GM21619 (cell line): Measurements from ENCODE around the gene ARSG.
"Not testable (repeated sequence)": the region's sequence is repeated elsewhere in the genome, so short reads cannot be mapped to it uniquely, and the experiment has no call there.

Experiments used
- ATAC-seq: cut with Tn5 transposase; IDR thresholded peaks from one replicate; pipeline ENCODE4 v1.9.1; 2021; ENCODE audit not compliant: unreplicated experiment

The ARSG gene

DNA sequence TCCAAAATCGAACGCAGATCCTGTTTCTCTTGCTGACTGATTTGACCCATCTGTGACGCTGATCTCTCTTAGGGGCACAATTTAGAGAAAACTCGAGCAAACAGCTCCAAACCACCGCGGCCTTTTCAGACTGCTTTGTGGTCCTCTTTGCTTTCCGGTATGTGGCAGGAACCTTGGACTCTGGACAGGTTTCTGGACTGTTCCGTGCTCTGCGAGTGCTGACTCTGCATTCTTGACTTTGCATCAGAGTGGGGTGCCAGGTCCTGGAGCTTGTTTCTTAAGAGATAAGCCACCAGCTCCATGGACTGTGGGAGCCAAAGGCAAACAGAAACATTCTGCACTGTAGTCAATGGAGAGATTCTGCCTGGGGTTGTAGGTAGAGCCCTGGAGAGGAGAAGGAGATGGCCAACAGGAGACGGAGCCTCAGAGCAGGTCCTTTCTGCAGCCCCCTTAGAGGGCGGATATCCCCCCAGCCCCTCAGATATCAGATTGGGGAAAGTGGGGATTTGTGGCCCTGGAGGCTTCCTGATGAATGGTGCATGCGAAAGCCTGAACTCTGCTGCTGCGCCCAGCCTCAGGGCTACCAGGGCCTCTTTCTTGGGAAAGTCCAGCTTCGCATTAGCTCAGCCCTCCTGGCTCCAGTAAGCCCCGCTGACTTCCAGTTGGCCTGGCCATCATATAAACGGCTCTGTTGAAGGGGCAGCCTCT lies 100.4 kb downstream of the ARSG start:
- ATAC-seq = no peak

GRCh38 chr17:68394608-68395331 lies 103.5 kb downstream of the ARSG start:
- ATAC-seq = no peak

DNA sequence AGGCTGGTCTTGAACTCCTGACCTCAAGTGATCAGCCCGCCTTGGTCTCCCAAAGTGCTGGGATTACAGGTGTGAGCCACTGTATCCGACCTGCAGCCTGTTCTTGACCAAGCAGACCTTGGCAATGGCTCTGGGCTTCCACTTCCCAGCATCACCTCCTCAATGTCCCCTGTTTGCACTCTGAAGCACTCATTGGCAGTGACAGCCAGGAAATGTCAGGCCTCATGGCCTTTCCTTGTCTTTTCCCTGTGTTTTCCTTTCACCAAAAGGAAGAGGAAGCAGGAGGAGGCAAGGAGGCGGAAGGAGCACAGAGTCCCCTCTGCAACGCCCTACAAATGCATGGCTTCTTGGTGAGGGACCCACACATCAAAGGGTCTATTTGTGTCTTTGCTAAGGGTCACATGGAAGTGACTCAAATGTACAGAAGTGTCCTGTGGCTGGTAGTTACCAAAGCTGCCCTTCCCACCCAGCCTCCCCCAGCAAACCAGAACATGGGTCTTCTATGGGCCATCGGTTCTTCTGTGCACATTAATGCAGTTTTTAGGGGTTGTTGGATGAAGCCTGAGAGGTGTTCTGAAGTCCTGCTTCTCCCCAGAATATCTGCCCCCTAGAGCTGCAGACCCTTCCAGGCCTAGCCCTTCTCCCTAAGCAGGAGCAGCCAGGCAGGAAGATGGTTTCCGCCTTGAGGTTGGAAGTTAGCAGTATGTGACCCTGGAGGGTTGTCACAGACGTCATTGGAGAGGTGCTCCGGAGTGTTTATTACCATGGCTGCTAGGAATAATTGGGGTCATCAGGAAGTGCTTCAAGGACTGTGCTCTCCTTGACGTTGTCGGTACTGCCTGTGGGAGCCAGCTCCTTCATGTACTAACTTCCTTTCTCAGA lies 105.2 kb downstream of the ARSG start:
- no peak for ATAC-seq

- ATAC-seq = no peak
Observed at GRCh38 chr17:68397108-68397536, 105.8 kb downstream of the ARSG start.

DNA sequence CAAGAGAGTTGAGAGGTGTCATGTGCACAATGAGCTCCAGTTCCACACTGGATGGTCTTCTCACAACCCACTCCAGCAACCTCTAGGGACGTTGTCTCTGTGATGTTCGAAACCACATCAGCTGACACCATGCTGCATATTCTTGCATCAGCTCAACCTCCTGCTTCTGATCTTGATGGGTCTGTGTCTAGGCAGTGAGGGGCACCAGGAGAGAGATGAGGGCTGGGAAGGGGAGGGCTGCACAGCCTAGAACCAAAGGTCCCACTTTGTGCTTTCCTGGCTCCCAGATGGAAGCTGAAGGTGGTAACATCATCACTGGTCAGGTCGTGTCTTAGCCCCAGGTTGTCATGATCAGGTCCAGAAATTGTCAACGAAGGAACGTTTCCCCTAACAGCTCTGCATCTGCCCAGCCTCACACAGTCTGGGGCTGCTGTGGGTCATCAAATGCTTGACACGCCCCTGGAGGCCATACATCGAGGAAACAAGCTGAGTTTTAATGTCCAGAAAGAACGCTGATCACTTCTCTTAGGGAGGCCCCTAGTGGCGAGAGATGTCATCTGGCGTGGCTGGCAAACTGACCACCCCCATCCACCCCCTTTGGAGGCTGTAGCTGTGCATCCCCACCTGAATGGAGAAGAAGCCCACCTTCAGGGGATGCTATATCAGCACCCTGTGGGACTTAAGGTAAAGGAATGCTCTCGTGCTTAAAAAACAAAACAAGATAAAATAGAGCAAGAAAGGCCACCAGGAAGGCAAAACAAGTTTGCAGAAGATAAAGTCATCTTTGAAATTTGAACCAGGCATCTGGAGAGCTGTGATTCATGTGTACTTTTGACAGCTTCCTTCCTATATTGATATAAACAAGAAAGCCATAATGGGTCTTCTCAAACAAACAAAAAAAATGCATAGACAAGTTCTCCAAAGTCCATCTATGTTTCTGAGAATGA lies 107.7 kb downstream of the ARSG start:
- ATAC-seq = peak; percentile 82

DNA sequence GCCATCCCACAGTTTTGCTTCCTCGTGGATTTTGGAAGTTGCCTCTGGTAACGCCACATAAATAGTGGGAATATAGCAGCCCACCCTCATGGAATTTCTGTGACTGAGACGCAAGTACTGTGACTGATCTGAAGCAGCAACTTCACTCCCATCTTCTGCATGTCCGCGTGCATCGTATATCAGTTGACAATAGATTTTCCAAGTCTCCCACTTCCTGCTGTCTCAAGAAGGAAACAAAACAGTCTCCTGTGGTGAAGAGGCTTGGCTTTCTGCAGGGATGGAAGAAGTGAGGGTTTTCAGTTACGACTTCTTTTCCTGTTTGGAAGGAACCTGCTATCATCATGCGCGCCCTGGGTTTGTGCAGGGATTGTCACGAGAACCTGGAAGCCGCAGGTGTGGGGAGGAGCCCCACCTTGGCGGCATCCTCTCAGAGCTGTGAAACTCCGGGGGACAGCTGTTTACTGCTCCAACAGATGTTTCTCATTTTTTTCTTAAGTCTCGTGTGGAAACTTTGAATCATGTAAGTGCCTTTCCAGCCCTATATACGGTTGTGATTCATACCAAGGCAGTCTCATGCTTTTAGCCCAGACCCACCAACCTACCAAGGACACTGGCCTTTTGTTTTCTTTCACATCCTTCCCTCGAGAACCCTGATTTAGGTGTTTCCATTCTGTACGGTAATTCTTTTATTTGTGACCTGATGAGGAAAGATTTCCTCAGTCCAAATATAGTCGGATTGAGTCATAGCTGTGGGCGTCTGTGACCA lies 108.5 kb downstream of the ARSG start:
- no peak for ATAC-seq

- no peak for ATAC-seq
Observed at GRCh38 chr17:68400404-68400735, 109.1 kb downstream of the ARSG start.

DNA sequence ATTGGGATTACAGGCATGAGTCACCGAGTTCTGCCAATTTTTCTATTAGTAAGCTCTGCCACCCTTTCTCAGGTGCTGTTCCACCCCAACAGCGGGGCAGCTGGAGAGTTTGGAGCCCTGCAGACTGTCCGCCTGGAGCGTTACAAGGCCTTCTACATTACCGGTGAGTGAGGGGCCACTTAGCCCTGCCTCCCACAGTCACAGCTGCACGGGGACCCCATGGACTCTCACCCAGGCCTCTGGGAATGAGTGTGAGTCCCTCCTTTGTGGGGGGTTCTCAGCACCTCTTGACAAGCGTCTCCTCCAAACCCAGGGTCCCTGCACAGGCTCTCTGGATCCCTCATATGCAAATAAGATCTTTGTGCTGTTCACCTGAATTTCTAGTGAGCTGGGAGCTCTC lies 110.0 kb downstream of the ARSG start:
- no peak for ATAC-seq

- no peak for ATAC-seq
Observed at GRCh38 chr17:68403122-68403521, 111.8 kb downstream of the ARSG start.

DNA sequence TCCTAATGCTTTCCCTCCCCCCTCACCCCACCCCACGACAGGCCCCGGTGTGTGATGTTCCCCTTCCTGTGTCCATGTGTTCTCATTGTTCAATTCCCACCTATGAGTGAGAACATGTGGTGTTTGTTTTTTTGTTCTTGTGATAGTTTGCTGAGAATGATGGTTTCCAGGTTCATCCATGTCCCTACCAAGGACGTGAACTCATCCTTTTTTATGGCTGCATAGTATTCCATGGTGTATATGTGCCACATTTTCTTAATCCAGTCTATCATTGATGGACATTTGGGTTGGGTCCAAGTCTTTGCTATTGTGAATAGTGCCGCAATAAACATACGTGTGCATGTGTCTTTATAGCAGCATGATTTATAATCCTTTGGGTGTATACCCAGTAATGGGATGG lies 112.5 kb downstream of the ARSG start:
- ATAC-seq = not testable (repeated sequence)

DNA sequence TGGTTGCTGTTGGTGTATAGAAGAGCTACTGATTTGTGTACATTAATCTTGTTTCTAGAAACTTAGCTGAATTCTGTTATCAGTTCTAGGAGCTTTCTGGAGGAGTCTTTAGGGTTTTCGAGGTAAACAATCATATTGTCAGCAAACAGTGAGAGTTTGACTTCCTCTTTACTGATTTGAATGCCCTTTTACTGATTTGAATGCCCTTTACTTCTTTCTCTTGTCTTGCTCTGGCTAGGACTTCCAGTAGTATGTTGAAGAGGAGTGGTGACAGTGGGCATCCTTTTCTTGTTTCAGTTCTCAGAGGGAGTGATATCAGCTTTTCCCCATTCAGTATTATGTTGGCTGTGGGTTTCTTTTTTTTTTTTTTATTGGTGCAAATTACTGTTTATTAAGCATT lies 116.4 kb downstream of the ARSG start:
- not testable (repeated sequence) for ATAC-seq

- not testable (repeated sequence) for ATAC-seq
Observed at GRCh38 chr17:68413597-68414560, 122.6 kb downstream of the ARSG start.

- ATAC-seq = not testable (repeated sequence)
Observed at GRCh38 chr17:68414901-68415300, 123.6 kb downstream of the ARSG start.

- ATAC-seq = no peak
Observed at GRCh38 chr17:68417317-68417716, 126.0 kb downstream of the ARSG start.

DNA sequence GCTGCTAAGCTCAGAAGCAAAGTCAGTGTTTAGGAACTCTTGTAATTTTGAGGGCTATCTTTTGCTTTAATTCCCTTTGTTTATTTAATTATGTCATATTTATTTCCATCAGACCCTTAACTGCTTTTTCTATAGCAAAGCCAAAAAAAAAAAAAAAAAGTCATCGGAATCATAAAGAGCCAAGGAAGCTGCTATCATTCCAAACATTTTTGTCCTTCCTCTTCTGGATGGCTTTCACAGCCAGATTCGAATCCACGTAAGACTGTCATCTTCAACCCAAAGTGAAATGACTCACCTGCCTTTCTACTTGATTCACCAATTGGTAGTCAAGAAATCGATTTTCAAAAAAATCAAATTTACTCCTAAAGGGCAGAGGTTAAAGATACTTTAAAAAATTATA lies 127.6 kb downstream of the ARSG start:
- ATAC-seq = no peak

DNA sequence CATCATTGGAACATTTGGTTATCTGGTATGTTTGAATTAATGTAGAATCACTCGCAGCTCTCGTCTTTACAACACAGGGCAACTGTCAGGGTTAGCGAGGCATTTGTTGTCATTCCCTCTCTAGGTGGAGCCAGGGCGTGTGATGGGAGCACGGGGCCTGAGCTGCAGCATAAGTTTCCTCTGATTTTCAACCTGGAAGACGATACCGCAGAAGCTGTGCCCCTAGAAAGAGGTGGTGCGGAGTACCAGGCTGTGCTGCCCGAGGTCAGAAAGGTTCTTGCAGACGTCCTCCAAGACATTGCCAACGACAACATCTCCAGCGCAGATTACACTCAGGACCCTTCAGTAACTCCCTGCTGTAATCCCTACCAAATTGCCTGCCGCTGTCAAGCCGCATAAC lies 128.8 kb downstream of the ARSG start:
- ATAC-seq = no peak

GRCh38 chr17:68421486-68421885 lies 130.2 kb downstream of the ARSG start:
- ATAC-seq = no peak

DNA sequence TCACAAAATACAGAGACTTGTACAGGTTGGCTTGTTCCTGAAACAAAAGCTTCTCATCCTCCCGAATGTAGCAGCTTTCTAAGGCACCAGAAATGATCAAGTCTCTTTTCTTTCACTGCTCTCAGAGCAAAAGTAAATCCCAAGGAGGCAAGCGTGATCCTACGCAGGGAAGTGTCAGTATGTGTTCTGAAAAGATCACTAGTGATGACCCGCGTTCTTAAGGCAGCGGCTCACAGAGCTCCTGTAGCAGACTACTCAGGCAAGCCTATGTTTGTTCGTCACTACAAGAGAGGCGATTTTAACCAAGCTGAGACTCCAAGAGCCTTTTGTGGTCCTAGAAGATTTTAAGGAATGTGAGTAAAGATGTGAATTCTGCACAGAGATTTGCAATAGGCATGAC lies 131.5 kb downstream of the ARSG start:
- ATAC-seq = no peak

GRCh38 chr17:68423251-68423650 lies 132.0 kb downstream of the ARSG start:
- ATAC-seq = no peak
